ENCODE data around the gene FBXO46. TPM values are rescaled to one million over a fixed set of nuclear protein-coding genes. Genes with fewer than 3 reads are reported as not detected.

Gene FBXO46
- total and polyA plus RNA-seq, 2 of the 13 experiments (the other 11 are each of a cell fraction or from before 2014, with no cell fraction given): 6.2 to 6.4 TPM

DNA sequence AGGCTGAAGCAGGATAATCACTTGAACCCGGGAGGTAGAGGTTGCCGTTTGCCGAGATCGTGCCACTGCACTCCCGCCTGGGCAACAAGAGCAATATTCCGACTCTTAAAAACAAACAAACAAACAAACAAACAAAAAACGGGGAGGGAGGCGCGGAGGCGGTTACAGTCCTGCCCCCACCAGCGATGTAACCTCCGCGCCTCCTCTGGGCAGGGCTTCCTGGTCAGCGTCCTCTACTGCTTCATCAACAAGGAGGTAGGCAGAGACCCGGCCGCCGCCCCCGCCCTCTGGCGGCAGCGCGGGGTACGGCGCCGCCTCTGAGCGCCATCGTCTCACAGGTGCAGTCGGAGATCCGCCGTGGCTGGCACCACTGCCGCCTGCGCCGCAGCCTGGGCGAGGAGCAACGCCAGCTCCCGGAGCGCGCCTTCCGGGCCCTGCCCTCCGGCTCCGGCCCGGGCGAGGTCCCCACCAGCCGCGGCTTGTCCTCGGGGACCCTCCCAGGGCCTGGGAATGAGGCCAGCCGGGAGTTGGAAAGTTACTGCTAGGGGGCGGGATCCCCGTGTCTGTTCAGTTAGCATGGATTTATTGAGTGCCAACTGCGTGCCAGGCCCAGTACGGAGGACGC, 49.2 kb downstream of the FBXO46 start (continued):
- TF ChIP-seq TIGD3 (CRISPR knock-in tag; IDR thresholded peaks at IDR 0.05; ENCODE audit: borderline replicate concordance) (no peak), HDAC2 (CRISPR knock-in tag; IDR thresholded peaks at IDR 0.05) (peak; percentile 29; the same call in 1 of the 2 replicates), HBP1 (CRISPR knock-in tag; IDR thresholded peaks at IDR 0.05; ENCODE audit: low read depth) (0 out of 2 replicates have a peak, but pooled peaks have one; percentile 51), ZNF781 (CRISPR knock-in tag; IDR thresholded peaks at IDR 0.05; ENCODE audit: borderline replicate concordance, not compliant biosample characterization) (no peak), DDIT3 (CRISPR knock-in tag; IDR thresholded peaks at IDR 0.05) (no peak), PHF21A (CRISPR knock-in tag; IDR thresholded peaks at IDR 0.05) (no peak), ZNF44 (CRISPR knock-in tag; IDR thresholded peaks at IDR 0.05) (no peak), KLF11 (CRISPR knock-in tag; IDR thresholded peaks at IDR 0.05) (no peak), CHD4 (IDR thresholded peaks at IDR 0.05; ENCODE audit: borderline replicate concordance, low read length) (no peak), ZNF468 (CRISPR knock-in tag; IDR thresholded peaks at IDR 0.05) (no peak), ATF2 (CRISPR knock-in tag; IDR thresholded peaks at IDR 0.05) (0 out of 2 replicates have a peak, but pooled peaks have one; percentile 44), ZSCAN21 (CRISPR knock-in tag; IDR thresholded peaks at IDR 0.05; ENCODE audit: borderline replicate concordance) (peak; percentile 65; the same call in 1 of the 2 replicates), KAT2B (IDR thresholded peaks at IDR 0.05; ENCODE audit: borderline replicate concordance, low read depth, low read length) (no peak), RORA (CRISPR knock-in tag; IDR thresholded peaks at IDR 0.05) (no peak), MIER2 (CRISPR knock-in tag; IDR thresholded peaks at IDR 0.05) (no peak), MED13 (CRISPR knock-in tag; IDR thresholded peaks at IDR 0.05) (no peak), KDM5B (CRISPR knock-in tag; IDR thresholded peaks at IDR 0.05; ENCODE audit: borderline replicate concordance) (peak; percentile 76; the same call in 1 of the 2 replicates), HNRNPL (IDR thresholded peaks at IDR 0.05; ENCODE audit: low read depth, low read length) (peak; percentile 77; the same call in 1 of the 2 replicates), STAG1 (CRISPR knock-in tag; IDR thresholded peaks at IDR 0.05) (peak; percentile 66), CERS6 (CRISPR knock-in tag; IDR thresholded peaks at IDR 0.05) (no peak), ZNF83 (CRISPR knock-in tag; IDR thresholded peaks at IDR 0.05; ENCODE audit: borderline replicate concordance) (no peak), ZFY (CRISPR knock-in tag; IDR thresholded peaks at IDR 0.05) (peak; percentile 55; the same call in 1 of the 2 replicates)
- TF ChIP-seq, protein P1, sequence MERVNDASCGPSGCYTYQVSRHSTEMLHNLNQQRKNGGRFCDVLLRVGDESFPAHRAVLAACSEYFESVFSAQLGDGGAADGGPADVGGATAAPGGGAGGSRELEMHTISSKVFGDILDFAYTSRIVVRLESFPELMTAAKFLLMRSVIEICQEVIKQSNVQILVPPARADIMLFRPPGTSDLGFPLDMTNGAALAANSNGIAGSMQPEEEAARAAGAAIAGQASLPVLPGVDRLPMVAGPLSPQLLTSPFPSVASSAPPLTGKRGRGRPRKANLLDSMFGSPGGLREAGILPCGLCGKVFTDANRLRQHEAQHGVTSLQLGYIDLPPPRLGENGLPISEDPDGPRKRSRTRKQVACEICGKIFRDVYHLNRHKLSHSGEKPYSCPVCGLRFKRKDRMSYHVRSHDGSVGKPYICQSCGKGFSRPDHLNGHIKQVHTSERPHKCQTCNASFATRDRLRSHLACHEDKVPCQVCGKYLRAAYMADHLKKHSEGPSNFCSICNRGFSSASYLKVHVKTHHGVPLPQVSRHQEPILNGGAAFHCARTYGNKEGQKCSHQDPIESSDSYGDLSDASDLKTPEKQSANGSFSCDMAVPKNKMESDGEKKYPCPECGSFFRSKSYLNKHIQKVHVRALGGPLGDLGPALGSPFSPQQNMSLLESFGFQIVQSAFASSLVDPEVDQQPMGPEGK (CRISPR knock-in tag; IDR thresholded peaks at IDR 0.05): peak; percentile 87
